Cardiac fibroblast (primary cell): ENCODE results near the gene GRK5.
"Not testable (repeated sequence)": the region's sequence is repeated elsewhere in the genome, so short reads cannot be mapped to it uniquely, and the experiment has no call there.

Experiments
- DNase-seq, 2 donors: peaks; one replicate each; pipeline versions ENCODE4 v3.0.0 to v3.0.0-alpha.2; 2010; ENCODE audit warnings: low read depth in 2 of 2
- H3K4me3 ChIP-seq, 2 donors: replicated peaks in 1 of 2; 1 replicate in 1 of 2; 2 replicates in 1 of 2; pipeline ENCODE4 v1.5.1; 2011; ENCODE audit warnings: low read depth in 2 of 2, low read length in 2 of 2, mild to moderate bottlenecking in 2 of 2, moderate library complexity in 1 of 2
- TF ChIP-seq, protein P1 (sequence below): IDR thresholded peaks from one replicate; pipeline ENCODE4 v1.5.1; 2011; ENCODE audit warnings: low read depth, mild to moderate bottlenecking, low read length, inconsistent platforms

The GRK5 gene

DNA sequence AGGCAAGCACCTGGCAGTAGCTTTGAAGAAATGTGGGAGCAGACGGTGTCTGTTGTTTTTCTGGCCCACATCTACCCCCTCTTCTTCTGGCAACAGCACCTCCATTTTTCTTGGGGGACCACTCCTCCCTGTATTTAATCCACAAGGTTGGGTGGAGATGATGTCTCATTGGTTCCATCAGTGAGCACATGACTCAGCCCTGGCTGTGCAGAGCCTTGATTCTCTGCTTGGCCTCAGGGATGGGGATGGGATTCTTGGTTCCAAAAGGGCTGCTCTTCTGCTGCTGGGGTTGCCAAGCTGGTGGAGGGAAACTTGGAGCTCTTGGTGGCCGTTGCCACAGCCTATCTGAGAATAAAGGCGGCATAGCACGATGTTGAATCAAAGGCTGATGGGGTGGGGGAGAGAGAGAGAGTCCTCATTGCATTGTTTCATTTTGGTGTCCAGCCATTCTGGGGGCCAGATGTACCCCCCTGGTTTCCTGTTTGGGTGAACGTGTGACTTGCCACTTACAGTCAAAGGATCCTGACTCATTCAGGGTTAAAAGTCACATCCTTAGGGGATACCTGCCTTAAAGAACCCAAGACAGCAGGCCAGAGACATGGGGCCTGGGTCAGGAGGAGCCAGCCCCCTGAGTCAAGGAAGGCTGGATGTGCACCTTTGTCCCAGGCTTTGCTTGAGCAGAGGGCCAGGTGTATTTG is 25.9 kb downstream of the GRK5 start:
- peak; percentile 61 to 82 for DNase-seq
- TF ChIP-seq, protein P1, sequence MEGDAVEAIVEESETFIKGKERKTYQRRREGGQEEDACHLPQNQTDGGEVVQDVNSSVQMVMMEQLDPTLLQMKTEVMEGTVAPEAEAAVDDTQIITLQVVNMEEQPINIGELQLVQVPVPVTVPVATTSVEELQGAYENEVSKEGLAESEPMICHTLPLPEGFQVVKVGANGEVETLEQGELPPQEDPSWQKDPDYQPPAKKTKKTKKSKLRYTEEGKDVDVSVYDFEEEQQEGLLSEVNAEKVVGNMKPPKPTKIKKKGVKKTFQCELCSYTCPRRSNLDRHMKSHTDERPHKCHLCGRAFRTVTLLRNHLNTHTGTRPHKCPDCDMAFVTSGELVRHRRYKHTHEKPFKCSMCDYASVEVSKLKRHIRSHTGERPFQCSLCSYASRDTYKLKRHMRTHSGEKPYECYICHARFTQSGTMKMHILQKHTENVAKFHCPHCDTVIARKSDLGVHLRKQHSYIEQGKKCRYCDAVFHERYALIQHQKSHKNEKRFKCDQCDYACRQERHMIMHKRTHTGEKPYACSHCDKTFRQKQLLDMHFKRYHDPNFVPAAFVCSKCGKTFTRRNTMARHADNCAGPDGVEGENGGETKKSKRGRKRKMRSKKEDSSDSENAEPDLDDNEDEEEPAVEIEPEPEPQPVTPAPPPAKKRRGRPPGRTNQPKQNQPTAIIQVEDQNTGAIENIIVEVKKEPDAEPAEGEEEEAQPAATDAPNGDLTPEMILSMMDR = no peak
- no peak overlapping the region for H3K4me3 ChIP-seq

DNA sequence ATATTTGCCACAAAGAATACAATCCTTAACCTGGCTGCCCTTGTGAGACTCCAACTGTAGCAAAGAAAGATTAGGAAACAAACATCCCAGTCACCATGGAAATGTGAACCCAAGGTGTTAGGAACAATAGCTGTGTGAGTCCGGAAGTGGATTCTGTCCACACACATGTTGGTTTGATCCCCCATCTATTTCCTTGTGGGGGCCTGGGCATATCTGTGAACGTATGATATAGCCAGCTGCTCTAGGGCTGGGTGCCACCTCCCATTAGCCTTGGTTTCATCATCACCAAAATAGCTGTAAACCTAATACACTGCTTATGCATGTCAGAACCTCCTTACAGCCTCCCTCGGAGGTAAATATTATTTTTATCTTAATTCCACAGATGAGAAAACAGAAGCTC is 26.4 kb downstream of the GRK5 start:
- peak; percentile 78 for DNase-seq
- no peak overlapping the region for H3K4me3 ChIP-seq
- TF ChIP-seq, protein P1 = no peak

DNA sequence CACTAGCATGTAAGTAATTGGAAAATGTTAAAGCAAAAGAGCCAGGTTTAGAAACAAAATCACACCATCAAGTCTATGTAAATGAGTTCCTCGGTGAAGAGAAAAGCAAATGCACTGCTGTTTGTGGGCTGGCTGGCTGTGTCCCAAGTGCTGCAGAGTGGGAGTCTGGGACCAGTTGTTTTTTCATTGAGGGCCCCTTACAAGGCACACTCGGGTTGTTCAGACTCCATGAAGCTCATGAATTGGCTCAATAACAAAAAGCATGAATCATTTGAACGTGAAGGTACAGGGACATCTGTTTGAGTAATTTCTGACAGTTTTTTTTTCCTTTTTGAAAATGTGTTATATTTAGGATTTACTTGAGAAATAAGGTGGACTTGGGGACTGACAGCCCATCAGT is 28.0 kb downstream of the GRK5 start:
- TF ChIP-seq, protein P1 = no peak
- DNase-seq = peak; percentile 76 to 79
- H3K4me3 ChIP-seq = no peak overlapping the region

DNA sequence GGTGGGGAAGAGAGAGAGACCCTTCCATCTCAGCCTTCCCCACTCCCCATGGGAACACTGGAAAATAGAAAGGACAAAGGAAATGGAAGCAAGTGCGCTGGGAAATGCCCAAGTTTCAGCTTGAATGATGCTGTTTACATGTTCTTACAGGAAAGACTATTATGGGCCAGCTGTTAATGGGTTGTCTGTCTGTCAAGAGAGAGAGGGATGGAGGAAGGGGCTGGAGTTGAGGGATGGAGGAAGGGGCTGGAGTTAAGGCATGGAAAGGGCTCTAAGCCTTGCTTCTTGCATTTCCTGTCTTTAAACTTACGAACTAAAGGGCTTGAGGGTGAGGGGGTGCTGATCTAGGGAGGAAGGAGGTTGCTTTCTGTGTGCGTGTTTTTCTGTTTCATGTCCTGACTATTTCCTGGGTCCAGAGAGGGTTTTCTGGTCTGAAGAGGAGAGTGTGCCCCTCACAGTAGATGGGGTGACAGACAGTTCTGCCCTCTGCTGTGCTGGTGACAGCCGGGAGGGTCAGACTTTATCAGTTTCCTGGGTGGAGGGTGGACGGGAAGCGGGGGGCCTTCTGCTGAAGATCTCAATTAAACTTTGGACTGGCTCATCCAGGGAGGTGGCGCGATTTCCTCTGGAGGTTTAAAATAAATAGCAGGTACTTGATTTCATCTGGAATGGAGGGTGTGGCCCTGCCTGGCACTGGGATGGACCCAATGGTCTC is 30.5 kb downstream of the GRK5 start:
- TF ChIP-seq, protein P1 = no peak
- H3K4me3 ChIP-seq = no peak overlapping the region
- no peak for DNase-seq

DNA sequence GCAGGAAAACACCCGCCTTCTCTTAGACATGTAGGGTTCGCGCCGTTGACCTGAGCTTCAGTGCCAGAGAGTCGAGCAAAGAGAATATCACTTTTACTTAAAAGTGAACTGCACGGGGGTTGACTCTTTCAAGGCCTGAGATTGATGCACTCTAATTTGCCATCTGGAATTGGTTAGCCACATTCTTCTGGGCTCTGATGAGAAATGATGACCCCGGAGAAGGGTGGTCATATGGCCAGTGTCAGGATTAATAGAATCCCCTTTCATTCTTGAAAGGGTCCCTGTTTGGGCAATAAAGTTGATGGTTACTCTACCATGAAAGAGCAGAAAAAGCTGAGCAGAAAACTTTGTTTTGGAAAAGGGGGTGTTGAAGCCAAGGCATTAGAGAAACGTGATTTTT is 31.2 kb downstream of the GRK5 start:
- H3K4me3 ChIP-seq = no peak overlapping the region
- DNase-seq = no peak
- TF ChIP-seq, protein P1 = no peak

DNA sequence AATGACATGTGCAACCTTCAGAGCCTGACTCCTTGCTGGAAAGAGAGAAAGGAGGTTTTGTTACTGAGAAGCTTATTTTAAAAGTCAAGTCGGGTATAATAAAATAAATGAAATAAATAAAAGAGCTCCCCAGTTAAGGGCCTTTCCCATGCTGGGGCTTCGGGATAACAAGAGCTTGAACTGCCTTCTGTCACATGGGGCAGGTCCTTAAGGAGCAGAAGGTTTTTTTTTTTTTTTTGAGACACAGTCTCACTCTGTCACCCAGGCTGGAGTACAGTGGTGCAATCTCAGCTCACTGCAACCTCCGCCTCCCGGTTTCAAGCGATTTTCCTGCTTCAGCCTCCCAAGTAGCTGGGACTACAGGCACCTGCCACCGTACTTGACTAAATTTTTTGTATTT is 31.6 kb downstream of the GRK5 start:
- not testable (repeated sequence) for H3K4me3 ChIP-seq

DNA sequence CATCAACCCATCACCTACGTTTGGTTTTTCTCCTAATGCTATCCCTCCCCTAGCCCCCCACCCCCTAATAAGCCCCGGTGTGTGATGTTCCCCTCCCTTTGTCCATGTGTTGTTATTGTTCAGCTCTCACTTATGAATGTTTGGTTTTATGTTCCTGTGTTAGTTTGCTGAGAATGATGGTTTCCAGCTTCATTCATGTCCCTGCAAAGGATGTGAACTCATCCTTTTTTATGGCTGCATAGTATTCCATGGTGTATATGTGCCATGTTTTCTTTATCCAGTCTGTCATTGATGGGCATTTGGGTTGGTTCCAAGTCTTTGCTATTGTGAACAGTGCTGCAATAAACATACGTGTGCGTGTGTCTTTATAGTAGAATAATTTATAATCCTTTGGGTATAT is 32.3 kb downstream of the GRK5 start:
- not testable (repeated sequence) for DNase-seq, H3K4me3 ChIP-seq

More for the DNA sequence above, 31.6 kb downstream of the GRK5 start:
- not testable (repeated sequence) for DNase-seq

DNA sequence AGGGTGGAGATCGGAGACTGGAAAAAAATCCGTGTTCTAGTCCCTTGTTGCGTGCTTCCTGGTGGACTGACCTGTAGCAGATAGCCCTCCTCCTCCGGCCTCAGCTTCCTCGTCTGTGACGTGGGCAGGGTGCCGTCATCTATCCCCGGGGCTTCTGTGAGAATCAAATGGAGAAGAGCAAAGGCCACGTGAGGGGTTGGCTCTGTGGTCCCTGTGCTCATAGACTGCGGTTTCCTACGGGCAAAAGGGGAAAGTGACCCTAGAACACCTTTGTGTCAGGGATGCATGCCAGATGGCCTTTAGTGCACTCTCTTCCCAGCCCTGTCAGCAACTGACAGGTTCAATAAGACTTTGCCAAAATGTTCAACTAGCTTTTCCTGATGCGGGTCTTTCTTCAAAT is 33.7 kb downstream of the GRK5 start:
- DNase-seq = no peak
- H3K4me3 ChIP-seq = no peak overlapping the region
- TF ChIP-seq, protein P1 = no peak
